Fibroblast of villous mesenchyme (primary cell): ENCODE results near the gene TXNDC16. TPM values are rescaled to one million over a fixed set of nuclear protein-coding genes. Genes with fewer than 3 reads are reported as not detected.
A peak's percentile ranks its signal among the peaks of the same experiment; 100 is the strongest.
"Not testable (repeated sequence)": the region's sequence is repeated elsewhere in the genome, so short reads cannot be mapped to it uniquely, and the experiment has no call there.

ENCODE experiments used
- DNase-seq: peaks from one replicate; pipeline ENCODE4 v3.0.0-alpha.2; 2010; ENCODE audit warnings: low read depth
- H3K4me3 ChIP-seq: 2 replicates; pipeline ENCODE4 v1.5.1; 2011; ENCODE audit warnings: low read depth, mild to moderate bottlenecking, low read length
- CTCF ChIP-seq: IDR thresholded peaks from 2 replicates; pipeline ENCODE4 v1.5.1; 2012; ENCODE audit warnings: low read depth, mild to moderate bottlenecking, low read length; ENCODE audit not compliant: insufficient read depth
- total RNA-seq: library from RNA; depleted of rRNA; stranded (reverse); fragments of >200 nt; gene quantifications from 2 replicates; pipeline ENCODE4 v1.2.3, GENCODE V29; 2012

Gene TXNDC16
- total RNA-seq, 1 donor = 3.0 TPM

- TF ChIP-seq CTCF = peak; percentile 36
- no peak overlapping the region for H3K4me3 ChIP-seq
- DNase-seq = peak; percentile 74
Observed at GRCh38 chr14:52473557-52473956, 78.7 kb downstream of the TXNDC16 start.

GRCh38 chr14:52472728-52473127 is 79.6 kb downstream of the TXNDC16 start:
- TF ChIP-seq CTCF = no peak
- no peak for DNase-seq
- no peak overlapping the region for H3K4me3 ChIP-seq

- H3K4me3 ChIP-seq = not testable (repeated sequence)
- DNase-seq = peak; percentile 77
Observed at GRCh38 chr14:52472251-52472650, 80.1 kb downstream of the TXNDC16 start.

GRCh38 chr14:52467515-52468266 is 84.6 kb downstream of the TXNDC16 start:
- no peak overlapping the region for H3K4me3 ChIP-seq
- DNase-seq = no peak
- no peak for TF ChIP-seq CTCF

- H3K4me3 ChIP-seq = no peak overlapping the region
- TF ChIP-seq CTCF = no peak
- DNase-seq = peak; percentile 31
Observed at GRCh38 chr14:52464175-52464574, 88.1 kb downstream of the TXNDC16 start.

GRCh38 chr14:52463375-52463774 is 88.9 kb downstream of the TXNDC16 start:
- no peak overlapping the region for H3K4me3 ChIP-seq
- DNase-seq = no peak
- no peak for TF ChIP-seq CTCF

- no peak for DNase-seq
- H3K4me3 ChIP-seq = no peak overlapping the region
- no peak for TF ChIP-seq CTCF
Observed at GRCh38 chr14:52461721-52462120, 90.6 kb downstream of the TXNDC16 start.
